ENCODE data around the gene TMEM86B.
A peak's percentile ranks its signal among the peaks of the same experiment; 100 is the strongest.

Gene TMEM86B

DNA sequence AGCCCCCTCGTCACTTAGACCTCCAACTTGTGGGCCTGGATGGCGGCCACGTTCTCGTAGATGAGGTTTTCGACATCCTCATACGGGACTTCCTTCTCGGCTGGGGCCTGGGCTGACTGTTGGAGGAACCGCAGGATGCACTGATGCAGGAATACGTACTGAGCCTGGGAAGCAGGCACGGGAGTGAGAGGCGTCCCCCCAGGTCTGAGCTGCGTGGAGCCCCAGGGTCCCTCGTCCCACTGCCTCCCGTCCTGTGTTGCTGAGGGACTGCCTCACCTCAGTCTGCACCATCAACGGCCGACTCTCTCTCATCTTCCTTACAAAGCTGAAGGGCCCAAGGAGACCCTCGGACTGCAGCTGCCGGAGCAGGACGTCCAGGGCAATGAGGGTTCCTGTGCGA is 46.8 kb downstream of the TMEM86B start:
- Histone ChIP-seq H3K36me3 (ENCODE audit: control insufficient read depth, low read length) (no peaks in the 10 kb centered on the region), H3K9me3 (ENCODE audit: control insufficient read depth, insufficient read depth, low read length) (peaks cover 1% of the 10 kb centered on the region; the same call in 1 of the 2 replicates), H3K4me3 (ENCODE audit: low read length) (no peak overlapping the region), H3K4me2 (ENCODE audit: low read length) (no peak overlapping the region), H4K20me1 (ENCODE audit: control insufficient read depth, insufficient read depth, low read depth, low read length) (no peaks in the 10 kb centered on the region; the same call in 1 of the 2 replicates), H3K27ac (ENCODE audit: low read depth, low read length) (no peak overlapping the region), H3K79me2 (ENCODE audit: control insufficient read depth, low read length) (no peaks in the 10 kb centered on the region), H3K9me2 (replicated peaks; ENCODE audit: control insufficient read depth, low read length) (no peaks in the 10 kb centered on the region), H3K4me1 (ENCODE audit: control insufficient read depth, low read length) (peaks cover 21% of the 10 kb centered on the region), H3K27me3 (ENCODE audit: control insufficient read depth, low read length) (peaks cover 27% of the 10 kb centered on the region), H3F3A (ENCODE audit: control insufficient read depth, insufficient read depth) (no peaks in the 10 kb centered on the region)
- TF ChIP-seq, protein P1, sequence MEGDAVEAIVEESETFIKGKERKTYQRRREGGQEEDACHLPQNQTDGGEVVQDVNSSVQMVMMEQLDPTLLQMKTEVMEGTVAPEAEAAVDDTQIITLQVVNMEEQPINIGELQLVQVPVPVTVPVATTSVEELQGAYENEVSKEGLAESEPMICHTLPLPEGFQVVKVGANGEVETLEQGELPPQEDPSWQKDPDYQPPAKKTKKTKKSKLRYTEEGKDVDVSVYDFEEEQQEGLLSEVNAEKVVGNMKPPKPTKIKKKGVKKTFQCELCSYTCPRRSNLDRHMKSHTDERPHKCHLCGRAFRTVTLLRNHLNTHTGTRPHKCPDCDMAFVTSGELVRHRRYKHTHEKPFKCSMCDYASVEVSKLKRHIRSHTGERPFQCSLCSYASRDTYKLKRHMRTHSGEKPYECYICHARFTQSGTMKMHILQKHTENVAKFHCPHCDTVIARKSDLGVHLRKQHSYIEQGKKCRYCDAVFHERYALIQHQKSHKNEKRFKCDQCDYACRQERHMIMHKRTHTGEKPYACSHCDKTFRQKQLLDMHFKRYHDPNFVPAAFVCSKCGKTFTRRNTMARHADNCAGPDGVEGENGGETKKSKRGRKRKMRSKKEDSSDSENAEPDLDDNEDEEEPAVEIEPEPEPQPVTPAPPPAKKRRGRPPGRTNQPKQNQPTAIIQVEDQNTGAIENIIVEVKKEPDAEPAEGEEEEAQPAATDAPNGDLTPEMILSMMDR (IDR thresholded peaks at IDR 0.05; ENCODE audit: low read depth, low read length, poor library complexity, severe bottlenecking), result no peak
- no peak for TF ChIP-seq EZH2phosphoT487 (IDR thresholded peaks at IDR 0.05; ENCODE audit: borderline replicate concordance, low read length)

DNA sequence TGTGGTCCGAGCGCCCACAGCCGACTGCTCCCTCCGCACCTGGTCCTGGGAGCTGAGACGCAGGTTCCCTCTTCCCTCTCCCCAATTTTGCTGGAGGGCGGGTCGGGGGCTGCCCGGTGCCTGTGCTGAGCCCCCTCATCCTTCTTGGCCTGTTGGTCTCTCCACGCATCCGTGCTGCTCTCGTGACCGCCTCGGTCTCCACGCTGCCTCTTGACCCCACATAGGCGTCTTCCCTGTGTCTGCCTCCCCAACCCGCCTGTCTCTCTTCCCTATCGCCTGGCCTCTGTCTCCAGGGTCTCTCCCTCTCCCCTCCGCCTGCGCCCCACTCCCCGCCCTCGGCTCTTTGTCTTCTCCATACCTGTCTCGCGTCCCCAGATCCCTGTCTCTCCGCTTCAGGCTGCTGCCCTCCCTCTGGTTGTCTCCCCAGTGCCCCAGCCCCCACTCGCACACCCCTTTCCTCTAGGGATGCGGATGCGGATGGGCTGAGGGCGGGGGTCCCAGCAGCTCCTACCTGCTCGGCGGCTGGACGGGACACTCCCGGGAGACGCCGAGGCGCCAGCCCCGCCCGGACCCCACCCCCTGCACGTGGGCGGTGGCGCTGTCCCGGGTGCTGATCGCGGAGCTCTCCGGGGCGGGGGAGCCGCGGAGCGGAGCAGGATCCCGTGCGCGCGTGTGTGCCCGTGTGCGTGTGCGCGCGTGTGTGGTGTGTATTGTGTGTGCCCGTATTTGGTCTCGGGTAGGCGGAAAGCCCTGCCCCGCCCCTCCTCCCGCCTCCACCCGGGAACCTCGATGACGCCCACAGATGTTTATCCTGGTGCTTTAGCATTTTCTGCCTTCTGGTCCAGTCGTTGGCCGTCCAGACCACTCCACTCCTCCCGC is 48.7 kb downstream of the TMEM86B start, which contains the start of gene SYT5:
SYT5 (minus strand) TSS at position 684 of the 879 bp plus-strand sequence. CDS start 1,248 bp downstream, outside the sequence.
- Histone ChIP-seq H3K79me2 (ENCODE audit: control insufficient read depth, low read length) (no peaks in the 10 kb centered on the region), H3K27ac (ENCODE audit: low read depth, low read length) (no peak within 1 kb of the TSS), H3K9me2 (replicated peaks; ENCODE audit: control insufficient read depth, low read length) (no peaks in the 10 kb centered on the region), H3K4me2 (ENCODE audit: low read length) (peak within 1 kb of the TSS; percentile 88), H3K4me3 (ENCODE audit: low read length) (peak within 1 kb of the TSS; percentile 76), H3K9me3 (ENCODE audit: control insufficient read depth, insufficient read depth, low read length) (peaks cover 18% of the 10 kb centered on the region; the same call in 1 of the 2 replicates), H3K27me3 (ENCODE audit: control insufficient read depth, low read length) (peaks cover 27% of the 10 kb centered on the region), H3K4me1 (ENCODE audit: control insufficient read depth, low read length) (peaks cover 26% of the 10 kb centered on the region), H3F3A (ENCODE audit: control insufficient read depth, insufficient read depth) (no peaks in the 10 kb centered on the region), H3K36me3 (ENCODE audit: control insufficient read depth, low read length) (no peaks in the 10 kb centered on the region), H4K20me1 (ENCODE audit: control insufficient read depth, insufficient read depth, low read depth, low read length) (no peaks in the 10 kb centered on the region; the same call in 1 of the 2 replicates)
- TF ChIP-seq, protein P1 (IDR thresholded peaks at IDR 0.05; ENCODE audit: low read depth, low read length, poor library complexity, severe bottlenecking), result no peak
- no peak for TF ChIP-seq EZH2phosphoT487 (IDR thresholded peaks at IDR 0.05; ENCODE audit: borderline replicate concordance, low read length)

DNA sequence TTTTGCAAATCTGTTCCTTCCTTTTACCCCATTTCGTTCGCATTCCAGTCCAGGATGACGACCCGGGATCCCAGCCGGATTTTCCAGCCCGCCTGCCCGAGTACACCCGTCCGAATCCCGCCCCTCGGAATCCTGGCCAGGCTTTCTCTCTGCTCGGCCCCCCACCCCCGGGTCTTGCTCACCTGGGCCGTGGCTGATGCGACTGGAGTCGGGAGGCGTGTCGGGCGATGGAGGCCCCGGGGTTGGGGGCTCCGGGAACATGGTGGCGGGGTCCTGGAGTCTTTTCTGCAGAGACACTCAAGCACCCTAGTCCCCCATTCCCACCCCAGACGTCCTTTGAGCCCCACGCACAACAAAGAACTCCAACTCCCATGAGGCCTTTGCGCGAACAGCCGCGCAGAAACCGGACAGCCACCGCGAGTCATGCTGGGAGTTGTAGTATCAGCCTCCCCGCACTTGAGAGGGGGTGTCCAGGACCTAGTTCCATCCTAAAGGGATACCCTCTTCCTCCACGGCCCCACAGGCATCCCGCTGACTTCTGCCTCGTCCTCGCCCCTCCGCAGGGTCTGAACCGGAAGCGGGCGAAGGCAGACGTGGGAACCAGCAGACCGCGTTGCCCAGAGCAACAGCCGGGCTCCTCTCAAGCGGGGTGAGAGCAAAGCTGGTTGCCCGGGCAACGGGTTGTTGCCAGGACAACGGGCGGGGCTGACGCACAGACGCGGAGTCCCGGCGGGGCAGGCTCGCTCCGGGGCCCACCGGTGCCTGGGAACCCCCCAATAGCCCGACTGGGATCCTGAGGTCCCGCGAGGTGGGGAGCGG is 49.6 kb downstream of the TMEM86B start:
- Histone ChIP-seq H4K20me1 (ENCODE audit: control insufficient read depth, insufficient read depth, low read depth, low read length) (no peaks in the 10 kb centered on the region; the same call in 1 of the 2 replicates), H3K9me3 (ENCODE audit: control insufficient read depth, insufficient read depth, low read length) (peaks cover 21% of the 10 kb centered on the region; the same call in 1 of the 2 replicates), H3F3A (ENCODE audit: control insufficient read depth, insufficient read depth) (no peaks in the 10 kb centered on the region), H3K27ac (ENCODE audit: low read depth, low read length) (no peak overlapping the region), H3K27me3 (ENCODE audit: control insufficient read depth, low read length) (peaks cover 27% of the 10 kb centered on the region), H3K9me2 (replicated peaks; ENCODE audit: control insufficient read depth, low read length) (no peaks in the 10 kb centered on the region), H3K79me2 (ENCODE audit: control insufficient read depth, low read length) (no peaks in the 10 kb centered on the region), H3K4me1 (ENCODE audit: control insufficient read depth, low read length) (peaks cover 32% of the 10 kb centered on the region), H3K4me2 (ENCODE audit: low read length) (peak overlapping the region; percentile 88), H3K36me3 (ENCODE audit: control insufficient read depth, low read length) (no peaks in the 10 kb centered on the region), H3K4me3 (ENCODE audit: low read length) (peak overlapping the region; percentile 76)
- TF ChIP-seq EZH2phosphoT487 (IDR thresholded peaks at IDR 0.05; ENCODE audit: borderline replicate concordance, low read length), result no peak
- TF ChIP-seq, protein P1 (IDR thresholded peaks at IDR 0.05; ENCODE audit: low read depth, low read length, poor library complexity, severe bottlenecking), result no peak
